ENCODE results near the gene SPEM3.

DNA sequence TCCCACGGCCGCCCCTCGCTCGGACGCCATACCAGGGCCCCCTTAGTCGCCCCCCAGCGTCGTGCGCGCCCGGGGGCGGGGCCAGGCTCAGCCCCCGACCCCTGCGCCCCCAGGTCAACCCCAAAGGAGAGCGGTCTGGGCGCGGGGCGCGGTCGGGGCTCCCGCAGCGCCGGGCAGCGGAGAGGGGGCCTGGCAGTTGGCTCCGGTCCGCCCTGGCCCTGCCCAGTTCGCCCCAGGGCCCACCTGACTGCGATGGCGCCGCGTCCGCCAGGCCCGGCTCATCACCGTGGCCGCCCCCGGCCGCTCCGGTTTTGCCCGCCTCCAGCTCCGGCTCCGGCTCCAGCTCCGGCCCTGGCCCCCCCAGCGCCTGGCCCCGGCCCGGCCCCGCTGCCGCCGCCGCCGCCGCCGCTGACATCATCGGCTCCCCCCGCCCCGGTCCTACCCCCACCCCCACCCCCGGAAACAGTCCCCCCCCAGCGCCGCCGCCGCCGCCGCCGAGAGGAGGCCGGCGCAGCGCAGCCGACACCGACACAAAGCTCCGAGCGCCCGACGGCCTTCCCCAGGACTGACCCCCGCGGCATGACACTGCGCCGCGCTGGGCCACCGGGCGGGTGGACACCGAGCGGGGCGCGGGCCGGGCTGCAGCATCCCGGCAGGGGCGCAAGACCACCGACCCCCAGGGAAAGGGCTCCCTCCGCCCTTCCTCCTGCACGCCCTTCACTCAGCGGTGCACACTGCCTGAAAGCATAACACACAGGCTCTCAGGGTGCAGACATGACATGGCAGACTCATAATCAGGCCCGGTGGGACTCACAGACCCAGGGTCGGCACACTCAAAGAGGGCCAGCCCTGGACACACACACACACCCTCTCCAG, 50.8 kb downstream of the SPEM3 start, which contains the start of gene ZBTB4:
- TF ChIP-seq, protein P1, sequence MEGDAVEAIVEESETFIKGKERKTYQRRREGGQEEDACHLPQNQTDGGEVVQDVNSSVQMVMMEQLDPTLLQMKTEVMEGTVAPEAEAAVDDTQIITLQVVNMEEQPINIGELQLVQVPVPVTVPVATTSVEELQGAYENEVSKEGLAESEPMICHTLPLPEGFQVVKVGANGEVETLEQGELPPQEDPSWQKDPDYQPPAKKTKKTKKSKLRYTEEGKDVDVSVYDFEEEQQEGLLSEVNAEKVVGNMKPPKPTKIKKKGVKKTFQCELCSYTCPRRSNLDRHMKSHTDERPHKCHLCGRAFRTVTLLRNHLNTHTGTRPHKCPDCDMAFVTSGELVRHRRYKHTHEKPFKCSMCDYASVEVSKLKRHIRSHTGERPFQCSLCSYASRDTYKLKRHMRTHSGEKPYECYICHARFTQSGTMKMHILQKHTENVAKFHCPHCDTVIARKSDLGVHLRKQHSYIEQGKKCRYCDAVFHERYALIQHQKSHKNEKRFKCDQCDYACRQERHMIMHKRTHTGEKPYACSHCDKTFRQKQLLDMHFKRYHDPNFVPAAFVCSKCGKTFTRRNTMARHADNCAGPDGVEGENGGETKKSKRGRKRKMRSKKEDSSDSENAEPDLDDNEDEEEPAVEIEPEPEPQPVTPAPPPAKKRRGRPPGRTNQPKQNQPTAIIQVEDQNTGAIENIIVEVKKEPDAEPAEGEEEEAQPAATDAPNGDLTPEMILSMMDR (conservative IDR thresholded peaks at IDR 0.05; ENCODE audit: low read length), result no peak
- TF ChIP-seq EZH2phosphoT487 (IDR thresholded peaks at IDR 0.05; ENCODE audit: borderline replicate concordance), result no peak
